ENCODE measurements around the gene PHF2.
A peak's percentile ranks its signal among the peaks of the same experiment; 100 is the strongest.

PHF2 gene

DNA sequence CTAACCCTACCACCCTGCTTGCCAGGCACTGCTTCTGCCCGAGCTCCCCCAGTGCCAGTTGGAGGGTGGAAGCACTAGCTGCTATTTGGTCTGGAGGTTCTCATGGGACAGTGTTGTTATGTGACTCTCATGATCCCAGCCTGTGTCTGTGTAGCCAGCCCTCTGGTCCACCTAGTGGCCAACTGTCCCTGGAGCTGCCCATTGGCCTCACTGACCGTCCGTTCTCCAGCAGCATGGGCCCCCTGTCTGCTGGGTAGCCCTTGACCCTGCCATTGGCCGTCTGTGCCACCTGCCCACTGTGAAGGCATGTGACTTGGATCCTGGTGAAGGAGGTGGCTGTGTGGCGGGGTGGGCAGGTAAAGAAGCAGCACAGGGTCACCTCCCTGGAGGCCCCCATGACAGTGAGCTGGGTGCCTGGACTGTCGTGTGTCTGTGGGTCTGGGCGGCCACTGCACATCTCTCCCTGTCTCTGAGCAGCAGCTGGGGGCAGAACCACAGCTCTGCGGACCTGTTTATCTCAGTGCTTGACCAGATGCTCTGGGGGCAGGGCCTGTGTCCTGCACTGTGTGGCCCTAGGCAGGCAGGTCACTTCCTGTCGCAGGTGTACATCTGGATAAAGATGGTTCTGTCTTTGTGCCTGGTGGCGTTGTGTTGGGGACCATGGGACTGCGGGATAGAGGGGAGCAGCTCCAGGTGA lies 11.4 kb downstream of the PHF2 start:
- peak; percentile 52 for DNase-seq

- peak; percentile 38 for DNase-seq
These were observed 12.5 kb downstream of the PHF2 start for GRCh38 chr9:93588641-93589609.

- DNase-seq: peak; percentile 49
These were observed 13.3 kb downstream of the PHF2 start for GRCh38 chr9:93589688-93590087.

DNA sequence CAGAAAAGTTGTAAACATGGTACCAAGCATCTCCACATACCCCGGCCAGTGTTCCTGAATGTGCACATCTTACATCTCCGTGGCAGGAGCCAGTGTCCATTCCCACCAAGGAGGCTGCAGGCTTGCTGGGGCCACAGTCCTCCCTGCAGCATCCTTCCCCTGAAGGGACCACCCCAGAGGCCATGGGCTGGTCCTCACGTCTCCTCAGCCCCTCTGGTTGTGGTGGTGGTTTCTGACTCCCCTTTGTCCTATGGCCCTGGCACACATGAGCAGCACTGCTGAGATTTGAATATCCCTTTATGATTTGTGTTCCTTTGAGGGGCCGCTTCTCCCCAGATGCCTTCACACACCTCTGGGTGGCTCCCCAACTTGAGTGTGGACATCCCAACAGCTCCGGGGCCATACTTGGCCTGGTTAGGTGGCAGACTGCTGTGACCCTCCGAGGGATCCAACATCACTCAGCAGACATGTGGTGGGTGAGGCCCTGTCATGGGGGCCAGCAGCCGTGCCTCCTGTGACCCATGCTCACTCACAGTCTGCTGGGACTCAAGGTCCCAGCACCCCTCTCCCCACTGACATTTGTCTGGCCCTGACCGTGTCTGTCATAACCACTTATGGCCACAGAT lies 14.3 kb downstream of the PHF2 start:
- peak; percentile 44 for DNase-seq

- DNase-seq: peak; percentile 49
These were observed 15.1 kb downstream of the PHF2 start for GRCh38 chr9:93591301-93592007.

GRCh38 chr9:93592008-93592642 lies 15.7 kb downstream of the PHF2 start:
- no peak for DNase-seq

DNA sequence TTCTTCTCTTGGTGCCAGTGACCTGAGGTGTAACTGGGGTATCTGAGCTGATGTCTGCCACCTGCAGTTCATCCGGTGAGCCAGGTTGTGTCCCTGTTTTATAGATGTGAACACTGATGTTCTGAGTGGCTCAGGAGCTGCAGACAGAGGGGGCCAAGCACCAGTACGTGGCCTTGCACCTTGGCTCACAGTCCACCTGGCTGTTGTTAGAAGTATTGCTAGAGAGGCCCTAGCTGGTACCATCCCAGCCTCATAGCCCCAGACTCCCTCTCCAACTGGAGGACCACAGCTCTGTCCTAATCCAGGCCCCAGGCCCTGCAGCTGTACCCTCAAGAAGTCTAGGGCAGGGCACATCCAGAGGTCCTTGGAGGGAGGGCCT lies 16.2 kb downstream of the PHF2 start:
- peak; percentile 46 for DNase-seq

DNA sequence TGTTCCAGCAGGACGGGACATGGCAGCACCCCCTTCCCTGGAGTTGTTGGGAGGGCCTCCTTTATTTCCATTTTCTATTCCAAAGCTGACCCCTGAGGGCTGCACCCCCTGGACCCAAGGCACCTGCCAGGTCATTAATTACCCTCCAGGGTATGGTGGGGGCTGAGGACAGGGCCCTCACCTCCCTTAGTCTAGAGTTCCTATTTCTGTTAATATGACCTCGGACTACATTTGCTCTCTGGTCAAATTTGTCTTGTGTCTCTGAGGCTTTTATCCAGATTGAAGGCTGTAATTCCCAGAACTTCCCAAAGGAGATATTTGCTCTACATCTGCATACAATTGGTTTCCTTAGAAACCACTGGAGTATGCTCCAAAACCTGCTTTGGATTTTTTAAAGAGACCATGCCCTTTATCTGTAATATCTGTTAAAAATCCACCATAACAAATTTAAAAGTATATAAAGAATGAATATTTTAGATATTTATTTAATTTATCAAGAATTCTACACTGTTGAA lies 16.8 kb downstream of the PHF2 start:
- DNase-seq: no peak

GRCh38 chr9:93594041-93594756 lies 17.8 kb downstream of the PHF2 start:
- DNase-seq: peak; percentile 44

- DNase-seq: no peak
These were observed 19.1 kb downstream of the PHF2 start for GRCh38 chr9:93595461-93595860.

GRCh38 chr9:93595861-93596365 lies 19.5 kb downstream of the PHF2 start:
- no peak for DNase-seq

DNA sequence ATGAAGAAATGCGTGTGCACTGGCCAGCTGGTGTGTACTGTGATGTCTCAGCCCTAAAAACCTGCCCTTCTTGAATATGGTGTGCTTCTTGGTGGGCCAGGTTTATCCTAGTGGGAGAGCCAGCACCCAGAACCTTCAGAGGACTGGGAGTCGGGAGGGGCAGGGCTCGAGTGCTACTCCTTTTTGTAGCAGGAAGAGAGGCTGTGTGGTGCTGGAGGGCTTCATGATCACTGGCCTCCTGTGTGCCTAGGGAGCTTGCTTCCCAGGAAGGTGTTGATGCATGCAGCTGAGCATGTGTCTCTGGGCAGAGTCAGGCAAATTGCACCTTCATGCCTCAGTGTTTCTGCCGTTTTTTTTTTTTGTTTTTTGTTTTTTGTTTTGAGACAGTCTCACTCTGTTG lies 20.0 kb downstream of the PHF2 start:
- no peak for DNase-seq

GRCh38 chr9:93597142-93597706 lies 20.8 kb downstream of the PHF2 start:
- DNase-seq: no peak

DNA sequence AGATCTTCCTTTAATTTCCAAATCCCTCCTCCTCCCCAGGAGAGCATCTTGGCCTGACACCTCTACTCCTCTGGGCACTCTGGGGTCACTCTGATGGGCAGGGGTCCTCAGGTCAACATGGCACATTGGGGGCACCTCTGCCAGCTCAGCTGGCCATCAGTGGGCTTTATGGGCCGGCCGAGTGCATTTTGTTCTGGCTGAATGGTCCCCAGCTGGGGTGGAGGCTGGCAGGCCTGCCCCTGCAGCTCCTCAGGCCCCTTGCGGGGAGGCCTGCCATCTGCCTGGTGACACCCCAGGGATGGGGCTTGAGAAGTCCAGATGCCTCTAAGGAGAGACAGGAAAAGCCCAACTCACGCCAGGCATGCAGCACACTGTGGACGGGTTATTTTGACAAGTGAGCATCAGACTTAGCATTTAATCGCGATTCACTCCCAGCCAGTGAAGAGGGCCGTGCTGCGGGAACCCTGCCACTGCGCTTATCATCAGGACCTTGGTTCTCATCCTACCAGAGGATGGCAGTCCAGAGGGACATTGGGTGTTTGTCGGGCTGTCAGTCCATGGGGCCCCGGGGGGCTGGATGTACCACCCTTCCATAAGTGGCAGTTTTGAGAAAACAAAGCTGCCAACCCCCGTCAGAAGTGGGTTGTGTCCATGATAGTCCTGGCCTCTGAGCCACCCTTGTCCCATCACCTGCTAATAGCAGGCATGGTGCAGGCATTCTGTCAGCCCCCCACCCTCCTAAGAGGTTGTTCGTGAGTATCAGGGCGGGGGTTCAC lies 21.7 kb downstream of the PHF2 start:
- peak; percentile 53 for DNase-seq

GRCh38 chr9:93598647-93599241 lies 22.4 kb downstream of the PHF2 start:
- peak; percentile 52 for DNase-seq

GRCh38 chr9:93599571-93600403 lies 23.4 kb downstream of the PHF2 start:
- no peak for DNase-seq

- peak; percentile 54 for DNase-seq
These were observed 24.1 kb downstream of the PHF2 start for GRCh38 chr9:93600504-93600903.

DNA sequence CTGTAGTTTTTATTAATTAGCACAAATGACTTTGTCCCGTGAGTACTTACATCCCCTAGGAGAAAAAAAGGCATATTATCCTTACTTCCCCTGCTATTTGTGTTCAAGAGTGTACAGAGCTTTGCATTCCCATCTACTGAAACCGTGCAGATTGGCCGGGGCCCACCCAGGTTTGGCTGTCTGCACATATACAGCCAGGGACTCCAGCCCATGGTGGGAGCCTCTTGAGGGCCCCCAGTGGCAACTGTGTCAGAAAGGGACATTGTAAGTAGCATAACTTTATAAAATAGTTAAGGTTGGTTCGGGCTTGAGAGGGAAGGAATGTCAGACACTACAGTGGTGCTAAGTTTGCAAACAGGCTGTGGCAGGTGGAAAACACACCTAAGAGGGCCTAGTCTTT lies 24.7 kb downstream of the PHF2 start:
- DNase-seq: peak; percentile 40

GRCh38 chr9:93601666-93602065 lies 25.3 kb downstream of the PHF2 start:
- no peak for DNase-seq

Measured in activated CD8-positive, alpha-beta memory T cell treated with anti-CD3 and anti-CD28 coated beads for 24 hours (primary cell).